GM12878 (cell line): ENCODE data around the gene TMEM179B. TPM values are rescaled to one million over a fixed set of nuclear protein-coding genes. Genes with fewer than 3 reads are reported as not detected.

Experiments used
- ATAC-seq: fragments of 200-7000 bp; cut with Tn5 transposase; 3 replicates; pipeline ENCODE4 v1.9.1; 2020; ENCODE audit warnings: mild to moderate bottlenecking, moderate library complexity
- Bru-seq: library from RNA; stranded (reverse); fragments of 400-500 nt; gene quantifications from one replicate; lab custom pipeline; 2021; lab: Mats Ljungman, UMichigan
- BruChase-seq, 2 experiments: library from RNA; stranded (reverse); fragments of 400-500 nt; gene quantifications; one replicate each; lab custom pipeline; 2021; lab: Mats Ljungman, UMichigan
- BruUV-seq: library from RNA; stranded (reverse); fragments of 400-500 nt; replicated peaks from 2 replicates; lab custom pipeline; 2021; lab: Mats Ljungman, UMichigan
- CTCF ChIA-PET: fragments of 300-600 bp; sonication (Branson Sonifier 250); formaldehyde crosslinking; extraction: SDS; loops from one replicate; lab custom pipeline; 2021; ENCODE audit warnings: inconsistent platforms; lab: Yijun Ruan, JAX
- POLR2A ChIA-PET: fragments of 350-600 bp; formaldehyde crosslinking; extraction: SDS; loops from one replicate; lab custom pipeline; 2021; ENCODE audit warnings: inconsistent platforms; lab: Charles Lee
- RAD21 ChIA-PET: fragments of 300-600 bp; sonication (Branson Sonifier 250); formaldehyde crosslinking; loops from one replicate; lab custom pipeline; 2023; ENCODE audit warnings: antibody characterized with exemption; ENCODE audit not compliant: unreplicated experiment; lab: Charles Lee
- SMC1A ChIA-PET: fragments of 300-600 bp; sonication (Branson Sonifier 250); formaldehyde crosslinking; loops from one replicate; lab custom pipeline; 2023; ENCODE audit not compliant: unreplicated experiment, uncharacterized antibody; lab: Charles Lee
- DNase-seq: peaks from one replicate; pipeline ENCODE4 v3.0.0-alpha.2; 2011; ENCODE audit warnings: low read depth, low spot score
- FAIRE-seq: peaks from 3 replicates; lab custom pipeline; 2011; peaks lifted over from hg19 to GRCh38; lab: Jason Lieb, UNC
- H2AFZ ChIP-seq: 2 replicates; pipeline ENCODE4 v1.6.0; 2011; ENCODE audit warnings: low read depth, low read length, control low read depth; ENCODE audit not compliant: control insufficient read depth
- H3K27ac ChIP-seq: 2 replicates; pipeline ENCODE4 v1.5.1; 2011; ENCODE audit warnings: control low read depth; ENCODE audit not compliant: control insufficient read depth, insufficient read depth
- H3K27me3 ChIP-seq, 2 experiments: replicated peaks in 1 of 2; 2 replicates each; pipeline versions ENCODE4 v1.6.0 to v1.6.1; 2011; ENCODE audit warnings: low read length in 1 of 2; ENCODE audit not compliant: control insufficient read depth in 2 of 2, insufficient read depth in 2 of 2
- H3K36me3 ChIP-seq, 2 experiments: 2 replicates each; pipeline ENCODE4 v1.5.1; 2011; ENCODE audit warnings: low read length in 1 of 2; ENCODE audit not compliant: control insufficient read depth in 2 of 2, insufficient read depth in 2 of 2
- H3K4me1 ChIP-seq: 2 replicates; pipeline ENCODE4 v1.6.1; 2011; ENCODE audit warnings: mild to moderate bottlenecking, low read length, moderate library complexity, mixed read lengths; ENCODE audit not compliant: control insufficient read depth, insufficient read depth
- H3K4me2 ChIP-seq: 2 replicates; pipeline ENCODE4 v1.6.0; 2011; ENCODE audit warnings: control low read depth; ENCODE audit not compliant: control insufficient read depth, insufficient read depth
- H3K4me3 ChIP-seq: fragments of 200-600 bp; sonication (generic); 2 replicates; pipeline ENCODE4 v1.5.1; 2016
- H3K79me2 ChIP-seq: 2 replicates; pipeline ENCODE4 v1.6.0; 2011; ENCODE audit warnings: low read length; ENCODE audit not compliant: control insufficient read depth, insufficient read depth
- H3K9ac ChIP-seq: 2 replicates; pipeline ENCODE4 v1.8.0; 2011; ENCODE audit warnings: low read length, control low read depth, mixed read lengths; ENCODE audit not compliant: control insufficient read depth, insufficient read depth
- H3K9me3 ChIP-seq: replicated peaks from 3 replicates; pipeline ENCODE4 v1.5.1; 2011; ENCODE audit warnings: mild to moderate bottlenecking, low read length; ENCODE audit not compliant: control insufficient read depth, insufficient read depth
- H4K20me1 ChIP-seq: 2 replicates; pipeline ENCODE4 v1.6.0; 2011; ENCODE audit not compliant: control insufficient read depth, insufficient read depth
- EGR1 ChIP-seq, 2 experiments: IDR thresholded peaks; 1 replicate in 1 of 2; 2 replicates in 1 of 2; pipeline ENCODE4 v1.6.1; 2011 to 2012; ENCODE audit warnings: low read depth in 2 of 2, low read length in 2 of 2, borderline replicate concordance in 1 of 2, mild to moderate bottlenecking in 1 of 2, moderate library complexity in 1 of 2
- NFIC ChIP-seq: IDR thresholded peaks from 2 replicates; pipeline ENCODE4 v1.6.1; 2012; ENCODE audit warnings: low read depth, mild to moderate bottlenecking, inconsistent platforms, low read length, moderate library complexity
- NRF1 ChIP-seq: conservative IDR thresholded peaks from 2 replicates; pipeline ENCODE4 v1.6.1; 2011; ENCODE audit warnings: mild to moderate bottlenecking, low read depth, low read length, improper control_type of control experiment
- RCOR1 ChIP-seq: conservative IDR thresholded peaks from 2 replicates; pipeline ENCODE4 v1.6.1; 2012; ENCODE audit warnings: low read depth, low read length, improper control_type of control experiment
- SPI1 ChIP-seq: IDR thresholded peaks from 2 replicates; pipeline ENCODE4 v1.6.1; 2011; ENCODE audit warnings: low read depth, mild to moderate bottlenecking, low read length, moderate library complexity, borderline replicate concordance; ENCODE audit not compliant: insufficient read depth
- STAT3 ChIP-seq: IDR thresholded peaks from 2 replicates; pipeline ENCODE4 v1.6.1; 2011; ENCODE audit warnings: low read depth, low read length, improper control_type of control experiment
- TBL1XR1 ChIP-seq: IDR thresholded peaks from 2 replicates; pipeline ENCODE4 v1.6.1; 2012; ENCODE audit warnings: low read depth, low read length, improper control_type of control experiment
- WRNIP1 ChIP-seq: IDR thresholded peaks from 2 replicates; pipeline ENCODE4 v1.6.1; 2011; ENCODE audit warnings: low read depth, low read length, improper control_type of control experiment, borderline replicate concordance
- ZNF217 ChIP-seq: fragments of 450-650 bp; IDR thresholded peaks from 2 replicates; pipeline ENCODE4 v1.6.1; 2017; ENCODE audit warnings: antibody characterized with exemption, mild to moderate bottlenecking
- ZNF384 ChIP-seq: IDR thresholded peaks from 2 replicates; pipeline ENCODE4 v1.6.1; 2012; ENCODE audit warnings: low read depth, mild to moderate bottlenecking, low read length, improper control_type of control experiment, borderline replicate concordance
- WGBS: methylation state at CpG from one replicate; pipeline ENCODE4 v1.1.6; 2016; ENCODE audit warnings: low lambda C conversion rate; ENCODE audit not compliant: insufficient replicate concordance, insufficient coverage; ENCODE audit errors: missing lambda C conversion rate; 5-methylcytosine and 5-hydroxymethylcytosine counted together
- in situ Hi-C: fragments of 300-500 bp; cut with MboI; formaldehyde crosslinking; loops from 9 replicates; pipeline ENCODE4 v1.14.3; 2018; ENCODE audit warnings: mixed read lengths
- intact Hi-C: fragments of 100-400 bp; cut with micrococcal nuclease; formaldehyde crosslinking; loops from one replicate; pipeline ENCODE4 v1.14.2; 2022; ENCODE audit not compliant: unreplicated experiment
- long read RNA-seq, 2 experiments: library from polyadenylated mRNA; unstranded; transcript quantifications; one replicate each; pipeline ENCODE4 v2.0.0, GENCODE V29; 2019 to 2020
- polyA minus RNA-seq, 3 experiments: library from RNA; depleted of rRNA, polyadenylated mRNA; stranded (reverse); fragments of >200 nt; gene quantifications; 2 replicates each; pipeline ENCODE4 v1.2.3, GENCODE V29; 2011
- polyA plus RNA-seq, 11 experiments: library from polyadenylated mRNA; depleted of rRNA in 4 of 11; unstranded in 6 of 11; stranded (reverse) in 5 of 11; fragments of >200 nt; fragmentation: Nextera tagmentation in 4 of 11; fragmentation: Illumina TruSeq in 1 of 11; extraction: Ambion mirVana in 4 of 11; extraction: Trizol in 1 of 11; gene quantifications; 1 replicate in 1 of 11; 2 replicates in 10 of 11; pipeline versions ENCODE4 v1.2.1 to v1.2.3, GENCODE V29; 2011 to 2016; ENCODE audit warnings: inconsistent platforms in 2 of 11, missing spikeins in 2 of 11, low read depth in 1 of 11
- total RNA-seq, 4 experiments: library from RNA; depleted of rRNA in 3 of 4; stranded (reverse); fragments of >200 nt in 3 of 4; fragmentation: Illumina TruSeq in 1 of 4; extraction: Trizol in 1 of 4; gene quantifications; 2 replicates each; pipeline versions ENCODE4 v1.2.1 to v1.2.3, GENCODE V29; 2013 to 2021
- TF ChIP-seq, protein P1 (sequence below): fragments of 450-650 bp; formaldehyde crosslinking; IDR thresholded peaks from 2 replicates; pipeline ENCODE4 v1.4.0; 2022; ENCODE audit warnings: mild to moderate bottlenecking, moderate library complexity

The TMEM179B gene, protein sequence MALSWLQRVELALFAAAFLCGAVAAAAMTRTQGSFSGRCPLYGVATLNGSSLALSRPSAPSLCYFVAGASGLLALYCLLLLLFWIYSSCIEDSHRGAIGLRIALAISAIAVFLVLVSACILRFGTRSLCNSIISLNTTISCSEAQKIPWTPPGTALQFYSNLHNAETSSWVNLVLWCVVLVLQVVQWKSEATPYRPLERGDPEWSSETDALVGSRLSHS
- 32.3 and 40.5 TPM in 2 replicates for total RNA-seq (2013; cell fraction: nucleolus; rRNA removed)
- 49.1 and 49.8 TPM in 2 replicates for total RNA-seq (2014; rRNA removed)
- total RNA-seq (2014; rRNA removed; fragmentation: Illumina TruSeq; extraction: Trizol) = 25.5 and 25.6 TPM in 2 replicates
- total RNA-seq (2021) = 25.1 and 26.0 TPM in 2 replicates
- polyA plus RNA-seq (2011; ENCODE audit: low read depth) = 20.0 TPM
- 12.4 and 21.7 TPM in 2 replicates for polyA plus RNA-seq (2011; rRNA removed)
- 47.4 and 53.5 TPM in 2 replicates for polyA plus RNA-seq (2011; cell fraction: cytosol; rRNA removed)
- 24.0 and 35.5 TPM in 2 replicates for polyA plus RNA-seq (2011; cell fraction: nucleus; rRNA removed)
- polyA plus RNA-seq (2012) = 23.5 and 29.3 TPM in 2 replicates
- 34.9 and 36.3 TPM in 2 replicates for polyA plus RNA-seq (2014; fragmentation: Illumina TruSeq; extraction: Trizol)
- 10 to 100 TPM; 57.8 to 62.8 TPM for polyA plus RNA-seq (2014; fragmentation: Nextera tagmentation; extraction: Ambion mirVana)
- polyA plus RNA-seq (2014; rRNA removed) = 32.8 and 46.8 TPM in 2 replicates
- polyA plus RNA-seq (2016; fragmentation: Nextera tagmentation; extraction: Ambion mirVana) = 10 to 100 TPM; 65.3 to 82.4 TPM
- polyA minus RNA-seq (2011; rRNA and poly(A)+ RNA removed) = 27.0 and 38.9 TPM in 2 replicates
- 19.8 and 19.9 TPM in 2 replicates for polyA minus RNA-seq (2011; cell fraction: cytosol; rRNA and poly(A)+ RNA removed)
- 15.7 and 25.3 TPM in 2 replicates for polyA minus RNA-seq (2011; cell fraction: nucleus; rRNA and poly(A)+ RNA removed)
- Bru-seq, nascent RNA = percentile 84 among the genes with signal in this experiment
- BruChase-seq, experiment 1, labeled RNA remaining after a 6-hour chase = percentile 69 among the genes with signal in this experiment
- BruChase-seq, experiment 2, labeled RNA remaining after a 2-hour chase = percentile 64 among the genes with signal in this experiment
- long read RNA-seq, experiment 1, transcript TMEM179B-201 (5 exons, 1,023 nt) = major isoform, 13 of 15 reads
- long read RNA-seq, experiment 1, partial matches to known transcripts = 0 of 15 reads
- long read RNA-seq, experiment 1, other reads (novel, unspliced or antisense) = 2 of 15 reads
- long read RNA-seq, experiment 2, transcript TMEM179B-201 (5 exons, 1,023 nt) = major isoform, 22 of 36 reads
- long read RNA-seq, experiment 2, partial matches to known transcripts = 3 of 36 reads
- long read RNA-seq, experiment 2, other reads (novel, unspliced or antisense) = 11 of 36 reads

DNA sequence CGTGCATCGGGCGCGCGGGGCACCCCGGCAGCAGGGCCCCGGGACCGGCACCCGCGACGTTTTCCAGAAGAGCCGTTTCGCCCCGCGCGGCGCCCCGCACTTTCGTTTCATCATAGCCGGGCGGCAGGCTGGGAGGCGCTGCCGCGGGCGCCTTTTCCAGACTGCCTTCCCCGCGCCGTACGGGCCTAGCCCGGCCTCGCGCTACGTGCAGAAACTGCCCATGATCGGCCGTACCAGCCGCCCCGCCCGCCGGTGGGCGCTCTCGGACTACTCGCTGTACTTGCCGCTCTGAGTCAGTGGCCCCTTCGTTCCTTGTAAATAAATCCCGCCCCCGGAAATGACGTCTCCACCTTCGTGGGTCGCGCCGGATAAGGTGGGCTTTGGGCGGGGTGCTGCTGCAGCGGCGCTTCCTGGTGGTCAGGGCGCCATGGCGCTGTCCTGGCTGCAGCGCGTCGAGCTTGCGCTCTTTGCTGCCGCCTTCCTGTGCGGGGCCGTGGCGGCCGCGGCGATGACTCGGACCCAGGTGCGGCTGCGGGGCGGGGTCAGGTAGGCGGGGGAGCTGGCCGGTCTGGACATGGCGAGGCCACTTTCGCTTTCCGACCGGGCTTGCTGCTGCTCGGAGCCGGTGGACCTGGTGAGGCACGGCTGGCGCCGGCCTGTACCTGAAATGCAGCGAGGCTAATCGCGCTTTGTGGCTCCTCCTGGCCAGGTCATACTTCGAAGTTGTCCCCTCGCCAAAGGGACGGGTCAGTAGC is at the start of gene TMEM179B:
TMEM179B (plus strand) TSS at position 398 of the 755 bp plus-strand sequence; CDS start at position 428, 30 bp downstream.
- in situ Hi-C loops = no loop called here
- TF ChIP-seq, protein P1, sequence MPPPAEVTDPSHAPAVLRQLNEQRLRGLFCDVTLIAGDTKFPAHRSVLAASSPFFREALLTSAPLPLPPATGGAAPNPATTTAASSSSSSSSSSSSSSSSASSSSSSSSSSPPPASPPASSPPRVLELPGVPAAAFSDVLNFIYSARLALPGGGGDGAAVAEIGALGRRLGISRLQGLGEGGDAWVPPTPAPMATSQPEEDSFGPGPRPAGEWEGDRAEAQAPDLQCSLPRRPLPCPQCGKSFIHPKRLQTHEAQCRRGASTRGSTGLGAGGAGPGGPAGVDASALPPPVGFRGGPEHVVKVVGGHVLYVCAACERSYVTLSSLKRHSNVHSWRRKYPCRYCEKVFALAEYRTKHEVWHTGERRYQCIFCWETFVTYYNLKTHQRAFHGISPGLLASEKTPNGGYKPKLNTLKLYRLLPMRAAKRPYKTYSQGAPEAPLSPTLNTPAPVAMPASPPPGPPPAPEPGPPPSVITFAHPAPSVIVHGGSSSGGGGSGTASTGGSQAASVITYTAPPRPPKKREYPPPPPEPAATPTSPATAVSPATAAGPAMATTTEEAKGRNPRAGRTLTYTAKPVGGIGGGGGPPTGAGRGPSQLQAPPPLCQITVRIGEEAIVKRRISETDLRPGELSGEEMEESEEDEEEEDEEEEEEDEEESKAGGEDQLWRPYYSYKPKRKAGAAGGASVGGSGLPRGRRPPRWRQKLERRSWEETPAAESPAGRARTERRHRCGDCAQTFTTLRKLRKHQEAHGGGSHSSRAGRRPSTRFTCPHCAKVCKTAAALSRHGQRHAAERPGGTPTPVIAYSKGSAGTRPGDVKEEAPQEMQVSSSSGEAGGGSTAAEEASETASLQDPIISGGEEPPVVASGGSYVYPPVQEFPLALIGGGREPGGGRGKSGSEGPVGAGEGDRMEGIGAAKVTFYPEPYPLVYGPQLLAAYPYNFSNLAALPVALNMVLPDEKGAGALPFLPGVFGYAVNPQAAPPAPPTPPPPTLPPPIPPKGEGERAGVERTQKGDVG (CRISPR knock-in tag) = no peak
- TF ChIP-seq SPI1 = no peak
- no peak for TF ChIP-seq ZNF384
- TF ChIP-seq EGR1 (IDR thresholded peaks at IDR 0.05; ENCODE audit: borderline replicate concordance in 1 of 2, low read depth in 2 of 2, low read length in 2 of 2) = no peak
- peak; percentile 22; the same call in 1 of the 2 replicates for TF ChIP-seq TBL1XR1
- TF ChIP-seq STAT3 = no peak
- no peak for TF ChIP-seq NRF1
- 0 out of 2 replicates have a peak, but pooled peaks have one; percentile 67 for TF ChIP-seq RCOR1
- TF ChIP-seq WRNIP1 = no peak
- no peak for TF ChIP-seq NFIC
- TF ChIP-seq ZNF217 = no peak

More for the DNA sequence above, at the start of gene TMEM179B:
- ChIA-PET POLR2A (interaction anchor here (0.6 to 6.0 kb wide), 24 partner anchors 9 to 219 kb away, joined by 3 to 53 read pairs (median 6); partner anchors contain the start of genes HNRNPUL2, LBHD1, POLR2G and SLC3A2), RAD21 (interaction anchor here (0.7 to 3.8 kb wide), 26 partner anchors 9 to 393 kb away, joined by 3 to 57 read pairs (median 5); partner anchors contain the start of genes C11orf98, CSKMT, HNRNPUL2 and LBHD1), CTCF (interaction anchor here (0.6 to 6.6 kb wide), 34 partner anchors 10 to 304 kb away, joined by 3 to 131 read pairs (median 6); partner anchors contain the start of genes BSCL2, GNG3, HNRNPUL2 and POLR2G), SMC1A (interaction anchor here (1.1 to 4.2 kb wide), 14 partner anchors 15 to 94 kb away, joined by 3 to 33 read pairs (median 7); partner anchors contain the start of genes SLC3A2, TAF6L, WDR74 and ZBTB3)
- intact Hi-C loops = loop anchor here (2.0 to 5.0 kb wide), 3 partner anchors 16 to 95 kb away; partner anchors contain the start of genes NXF1, SLC3A2 and TAF6L
- peak; percentile 97 for FAIRE-seq
- Histone ChIP-seq H3K27me3 (no peaks in the 10 kb centered on the region), H4K20me1 (no peaks in the 10 kb centered on the region), H2AFZ (peak within 1 kb of the TSS; percentile 52), H3K9ac (peak within 1 kb of the TSS; percentile 77), H3K9me3 (no peaks in the 10 kb centered on the region), H3K4me2 (peak within 1 kb of the TSS; percentile 95), H3K4me1 (peaks cover 7% of the 10 kb centered on the region), H3K27ac (peak within 1 kb of the TSS; percentile 64), H3K4me3 (peak within 1 kb of the TSS; percentile 95), H3K36me3 (peaks cover 3 to 12% of the 10 kb centered on the region in 2 experiments; a peak in 3 of 4 replicates), H3K79me2 (peaks cover 42% of the 10 kb centered on the region)
- no TSS peak for BruUV-seq
- WGBS = under 1% methylated on average over 87 of the region's 88 CpGs
- DNase-seq = peak; percentile 88
- ATAC-seq = peak; percentile 80
